C4-2B (cell line): ENCODE results near the gene DENND1A.

Source experiments
- ZFX ChIP-seq: fragments of 450-650 bp; IDR thresholded peaks from 2 replicates; pipeline ENCODE4 v1.6.1; 2017
- TF ChIP-seq, protein P1 (sequence below): fragments of 450-650 bp; conservative IDR thresholded peaks from 2 replicates; pipeline ENCODE4 v1.5.1; 2017; ENCODE audit warnings: mild to moderate bottlenecking

DNA sequence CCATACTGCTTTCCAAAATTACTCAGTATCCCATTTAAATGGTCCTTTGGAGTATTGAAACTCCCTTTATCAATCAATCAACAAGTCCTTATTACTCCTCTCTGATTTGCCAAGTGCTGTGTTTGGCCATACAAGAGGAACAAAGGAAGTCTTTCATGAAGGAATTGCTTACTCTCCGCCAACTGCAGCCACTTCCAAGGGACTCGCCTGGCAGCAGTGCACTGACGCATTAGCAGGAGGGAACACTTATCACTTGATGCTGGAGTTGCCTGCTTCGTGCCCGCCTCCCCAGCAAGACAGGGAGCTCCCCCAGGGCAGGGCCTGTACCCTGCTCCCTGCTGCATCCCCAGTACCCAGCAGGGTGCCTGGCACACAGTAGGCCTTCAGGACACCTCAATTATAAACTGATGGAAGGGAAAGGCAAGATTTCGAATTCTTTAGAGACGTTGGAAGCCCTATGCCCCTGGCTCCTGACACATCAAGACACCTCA is 476.1 kb downstream of the DENND1A start:
- TF ChIP-seq, protein P1, sequence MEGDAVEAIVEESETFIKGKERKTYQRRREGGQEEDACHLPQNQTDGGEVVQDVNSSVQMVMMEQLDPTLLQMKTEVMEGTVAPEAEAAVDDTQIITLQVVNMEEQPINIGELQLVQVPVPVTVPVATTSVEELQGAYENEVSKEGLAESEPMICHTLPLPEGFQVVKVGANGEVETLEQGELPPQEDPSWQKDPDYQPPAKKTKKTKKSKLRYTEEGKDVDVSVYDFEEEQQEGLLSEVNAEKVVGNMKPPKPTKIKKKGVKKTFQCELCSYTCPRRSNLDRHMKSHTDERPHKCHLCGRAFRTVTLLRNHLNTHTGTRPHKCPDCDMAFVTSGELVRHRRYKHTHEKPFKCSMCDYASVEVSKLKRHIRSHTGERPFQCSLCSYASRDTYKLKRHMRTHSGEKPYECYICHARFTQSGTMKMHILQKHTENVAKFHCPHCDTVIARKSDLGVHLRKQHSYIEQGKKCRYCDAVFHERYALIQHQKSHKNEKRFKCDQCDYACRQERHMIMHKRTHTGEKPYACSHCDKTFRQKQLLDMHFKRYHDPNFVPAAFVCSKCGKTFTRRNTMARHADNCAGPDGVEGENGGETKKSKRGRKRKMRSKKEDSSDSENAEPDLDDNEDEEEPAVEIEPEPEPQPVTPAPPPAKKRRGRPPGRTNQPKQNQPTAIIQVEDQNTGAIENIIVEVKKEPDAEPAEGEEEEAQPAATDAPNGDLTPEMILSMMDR = no peak
- no peak for TF ChIP-seq ZFX
